RWPE1 (cell line): ENCODE measurements around the gene KCNJ2.

Experiments used
- CTCF ChIA-PET: fragments of 350-600 bp; sonication (Branson Sonifier 250); formaldehyde crosslinking; extraction: SDS; loops from one replicate; lab custom pipeline; 2021; lab: Yijun Ruan, JAX
- POLR2A ChIA-PET: fragments of 400-600 bp; formaldehyde crosslinking; extraction: SDS; loops from one replicate; lab custom pipeline; 2020; ENCODE audit warnings: antibody characterized with exemption; ENCODE audit not compliant: low non-redundant PET; lab: Yijun Ruan, JAX
- DNase-seq: peaks from one replicate; pipeline ENCODE4 v3.0.0; 2012; ENCODE audit warnings: low spot score
- H3K27ac ChIP-seq: fragments of 450-650 bp; 2 replicates; pipeline ENCODE4 v1.5.1; 2017
- TF ChIP-seq, protein P1 (sequence below): fragments of 450-650 bp; conservative IDR thresholded peaks from 2 replicates; pipeline ENCODE4 v1.5.1; 2017; ENCODE audit warnings: low read depth, mild to moderate bottlenecking

KCNJ2 gene

DNA sequence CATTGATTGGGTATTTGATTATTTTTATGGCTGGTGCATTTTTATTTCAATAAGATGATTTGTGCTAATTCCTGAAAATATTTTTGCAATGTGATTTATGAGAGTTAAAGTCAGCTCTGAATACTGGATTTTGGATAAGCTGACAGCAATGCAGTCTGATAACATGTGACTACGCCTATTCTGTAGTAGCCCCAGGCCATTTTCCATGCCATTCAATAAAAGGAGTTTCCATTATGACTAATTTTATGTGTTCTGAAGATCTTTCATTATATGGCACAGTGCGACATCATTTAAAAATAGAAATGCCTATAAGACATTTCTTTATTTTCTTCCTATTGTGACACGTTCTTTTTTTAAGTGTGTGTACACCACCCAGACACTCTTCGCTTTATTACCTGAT, 46.3 kb downstream of the KCNJ2 start:
- no peak overlapping the region for H3K27ac ChIP-seq
- DNase-seq = no peak
- POLR2A ChIA-PET = no interaction called here
- CTCF ChIA-PET = no interaction called here
- TF ChIP-seq, protein P1, sequence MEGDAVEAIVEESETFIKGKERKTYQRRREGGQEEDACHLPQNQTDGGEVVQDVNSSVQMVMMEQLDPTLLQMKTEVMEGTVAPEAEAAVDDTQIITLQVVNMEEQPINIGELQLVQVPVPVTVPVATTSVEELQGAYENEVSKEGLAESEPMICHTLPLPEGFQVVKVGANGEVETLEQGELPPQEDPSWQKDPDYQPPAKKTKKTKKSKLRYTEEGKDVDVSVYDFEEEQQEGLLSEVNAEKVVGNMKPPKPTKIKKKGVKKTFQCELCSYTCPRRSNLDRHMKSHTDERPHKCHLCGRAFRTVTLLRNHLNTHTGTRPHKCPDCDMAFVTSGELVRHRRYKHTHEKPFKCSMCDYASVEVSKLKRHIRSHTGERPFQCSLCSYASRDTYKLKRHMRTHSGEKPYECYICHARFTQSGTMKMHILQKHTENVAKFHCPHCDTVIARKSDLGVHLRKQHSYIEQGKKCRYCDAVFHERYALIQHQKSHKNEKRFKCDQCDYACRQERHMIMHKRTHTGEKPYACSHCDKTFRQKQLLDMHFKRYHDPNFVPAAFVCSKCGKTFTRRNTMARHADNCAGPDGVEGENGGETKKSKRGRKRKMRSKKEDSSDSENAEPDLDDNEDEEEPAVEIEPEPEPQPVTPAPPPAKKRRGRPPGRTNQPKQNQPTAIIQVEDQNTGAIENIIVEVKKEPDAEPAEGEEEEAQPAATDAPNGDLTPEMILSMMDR = no peak

DNA sequence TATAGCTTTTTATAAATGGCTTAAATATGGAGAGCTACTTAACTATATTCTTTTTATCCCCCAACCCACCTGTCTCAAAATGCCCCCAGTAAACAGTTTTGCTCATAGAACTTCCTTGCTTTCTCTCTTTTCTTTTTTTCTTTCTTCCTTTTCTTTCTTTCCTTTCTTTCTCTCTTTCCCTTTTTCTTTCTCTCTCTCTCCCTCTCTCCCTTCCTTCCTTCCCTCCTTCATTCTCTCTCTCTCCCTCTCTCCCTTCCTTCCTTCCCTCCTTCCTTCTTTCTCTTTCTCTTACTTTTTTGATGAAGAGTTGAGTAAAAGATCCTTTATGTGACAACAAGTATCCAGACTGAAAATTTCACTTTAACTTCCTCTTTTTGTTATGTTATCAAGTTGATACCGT, 48.2 kb downstream of the KCNJ2 start:
- ChIA-PET CTCF (no interaction called here), POLR2A (no interaction called here)
- DNase-seq = no peak
- TF ChIP-seq, protein P1 = no peak
- H3K27ac ChIP-seq = no peak overlapping the region

DNA sequence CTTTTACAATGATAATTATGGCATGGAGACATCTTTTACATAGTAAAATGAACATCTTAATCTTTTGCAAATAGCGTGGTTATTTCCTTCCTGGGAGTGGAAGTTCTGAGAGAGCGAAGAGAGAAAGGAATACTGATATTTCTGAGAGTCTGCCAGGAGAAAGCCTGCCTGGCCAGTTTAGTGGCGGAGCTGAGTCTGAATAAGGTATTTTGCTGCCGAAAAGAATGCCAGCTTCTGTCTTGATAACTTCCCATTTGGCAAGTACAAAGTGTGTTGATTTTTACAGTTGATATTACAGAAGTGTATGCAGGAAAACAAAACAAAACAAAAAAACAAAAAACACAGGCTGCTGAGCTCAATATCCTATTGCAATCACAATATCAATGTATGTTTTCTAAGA, 55.9 kb downstream of the KCNJ2 start:
- DNase-seq = no peak
- ChIA-PET POLR2A (no interaction called here), CTCF (interaction anchor here (0.7 kb wide), 1 partner anchor 29 kb away, joined by 3 read pairs; no protein-coding TSS in a partner anchor)
- TF ChIP-seq, protein P1 = no peak
- H3K27ac ChIP-seq = no peak overlapping the region
